Vagina (tissue), 2 donors: ENCODE results near the gene JAKMIP1.

Experiments used
- CTCF ChIP-seq, 3 experiments: fragments of 450-650 bp in 2 of 3; fragments of 200-600 bp in 1 of 3; sonication (generic) in 1 of 3; IDR thresholded peaks; one replicate each; pipeline ENCODE4 v1.5.1; 2017 to 2019; ENCODE audit warnings: antibody characterized with exemption in 3 of 3, mild to moderate bottlenecking in 2 of 3, moderate library complexity in 2 of 3
- POLR2A ChIP-seq, 2 donors: fragments of 450-650 bp; IDR thresholded peaks; one replicate each; pipeline ENCODE4 v1.6.1; 2017; ENCODE audit warnings: antibody characterized with exemption in 2 of 2, mild to moderate bottlenecking in 2 of 2, moderate library complexity in 2 of 2
- POLR2AphosphoS5 ChIP-seq, 2 donors: sonication (generic); formaldehyde crosslinking; IDR thresholded peaks; one replicate each; pipeline ENCODE4 v1.9.0; 2017; ENCODE audit warnings: antibody characterized with exemption in 2 of 2, mild to moderate bottlenecking in 2 of 2, low read depth in 1 of 2; ENCODE audit not compliant: insufficient read depth in 1 of 2

- no peak for TF ChIP-seq CTCF (IDR thresholded peaks at IDR 0.05)
- TF ChIP-seq POLR2A (IDR thresholded peaks at IDR 0.05): no peak
- no peak for TF ChIP-seq POLR2AphosphoS5 (IDR thresholded peaks at IDR 0.05; ENCODE audit: insufficient read depth in 1 of 2, low read depth in 1 of 2)
Observed at GRCh38 chr4:6123976-6124375, 76.4 kb downstream of the JAKMIP1 start.
